Stimulated activated naive B cell treated with anti-CD40 and anti-IgM and Interleukin-4, amounts not matched to agents 10 μg/mL and 1 μg/mL and 100 μg/mL, for 72 hours (primary cell): ENCODE data around the gene CIAO3.

Experiments
- ATAC-seq, 2 donors: fragments of 150-1000 bp; cut with Tn5 transposase; replicated peaks; 2 replicates each; pipeline ENCODE4 v1.10.0; 2021; ENCODE audit warnings: moderate library complexity in 1 of 2
- DNase-seq: peaks from one replicate; pipeline ENCODE4 v3.0.0; 2021
- H3K27ac Mint-ChIP-seq: one replicate; pipeline ENCODE4 v1.8.0; 2022; ENCODE audit warnings: mild to moderate bottlenecking, mixed read lengths
- H3K27me3 Mint-ChIP-seq, 2 donors: one replicate each; pipeline ENCODE4 v1.8.0; 2022; ENCODE audit warnings: mixed read lengths in 2 of 2
- H3K36me3 Mint-ChIP-seq, 2 donors: one replicate each; pipeline ENCODE4 v1.8.0; 2022; ENCODE audit warnings: mixed read lengths in 2 of 2, mild to moderate bottlenecking in 1 of 2
- H3K4me1 Mint-ChIP-seq, 2 donors: one replicate each; pipeline ENCODE4 v1.8.0; 2022; ENCODE audit warnings: mixed read lengths in 2 of 2, mild to moderate bottlenecking in 1 of 2
- H3K4me3 Mint-ChIP-seq, 2 donors: one replicate each; pipeline ENCODE4 v1.8.0; 2022; ENCODE audit warnings: mild to moderate bottlenecking in 2 of 2, mixed read lengths in 2 of 2, moderate library complexity in 1 of 2
- H3K9me3 Mint-ChIP-seq, 2 donors: one replicate each; pipeline ENCODE4 v1.8.0; 2022; ENCODE audit warnings: mixed read lengths in 2 of 2, mild to moderate bottlenecking in 1 of 2

Gene CIAO3

DNA sequence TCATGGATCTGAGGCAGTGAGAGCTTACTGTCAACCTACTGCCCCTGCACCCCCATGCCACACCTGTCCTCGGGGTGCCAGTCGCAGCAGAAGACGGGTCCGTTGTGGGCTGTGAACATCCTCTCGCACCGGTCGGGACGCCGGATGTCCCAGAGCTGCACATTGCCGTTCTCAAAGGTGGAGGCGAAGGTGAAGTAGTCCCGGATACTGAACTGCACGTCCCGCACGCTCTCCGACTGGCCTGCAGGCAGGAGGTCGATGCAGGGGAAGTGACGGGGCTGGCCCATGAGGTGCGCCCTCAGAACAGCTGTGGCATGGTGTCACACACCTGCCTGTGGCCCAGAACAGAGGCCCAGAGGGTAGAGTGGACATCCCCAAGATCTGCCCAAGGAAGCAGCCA is 53.3 kb downstream of the CIAO3 start:
- Mint-ChIP-seq H3K9me3 (peaks cover 2 to 5% of the 10 kb centered on the region in 2 donors), H3K27ac (no peak overlapping the region), H3K4me3 (no peak overlapping the region), H3K4me1 (peaks cover 22 to 63% of the 10 kb centered on the region in 2 donors), H3K36me3 (peaks cover 14 to 33% of the 10 kb centered on the region in 2 donors), H3K27me3 (peaks cover under 1 to 5% of the 10 kb centered on the region in 2 donors)
- ATAC-seq = no peak
- DNase-seq = no peak

DNA sequence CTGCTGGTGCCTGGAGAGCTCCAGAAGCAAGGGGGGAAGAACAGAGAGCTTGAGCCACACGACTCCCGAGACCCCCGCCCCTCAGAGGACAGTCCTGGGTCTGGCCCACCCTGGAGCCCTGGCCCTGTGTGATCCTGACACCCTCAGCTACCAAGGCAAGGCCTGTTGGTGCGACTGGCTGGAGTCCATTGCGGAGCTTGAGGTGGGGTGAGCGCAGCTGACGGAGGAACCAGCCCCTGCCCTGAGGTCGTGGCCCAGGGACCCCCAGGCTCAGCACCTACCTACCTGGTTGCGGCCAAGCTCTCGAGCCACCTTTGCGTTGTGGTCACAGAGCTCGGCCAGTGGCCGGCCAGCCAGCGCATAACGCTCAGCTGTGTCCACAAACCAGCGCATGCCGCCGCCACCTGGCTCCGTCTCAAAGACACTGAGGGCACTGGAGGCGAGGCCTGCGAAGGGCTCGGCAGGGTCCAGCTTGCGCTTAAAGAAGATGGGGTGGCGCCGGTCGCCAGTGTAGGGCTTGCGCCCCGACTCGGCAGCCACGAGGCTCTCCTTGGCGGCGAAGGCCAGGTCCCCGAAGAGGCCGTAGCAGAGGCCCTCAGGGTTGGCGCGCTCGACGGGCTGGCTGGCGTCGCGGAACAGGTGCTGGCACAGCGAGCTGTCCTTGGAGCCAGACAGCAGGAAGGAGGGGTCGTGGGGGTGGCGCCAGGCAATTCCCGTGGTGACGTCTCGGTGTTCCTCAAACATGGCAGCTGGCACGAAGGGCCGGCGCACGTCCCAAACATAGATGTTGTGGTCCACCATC is 54.1 kb downstream of the CIAO3 start:
- H3K4me1 Mint-ChIP-seq = peaks cover 27 to 72% of the 10 kb centered on the region in 2 donors
- H3K4me3 Mint-ChIP-seq = no peak overlapping the region

DNA sequence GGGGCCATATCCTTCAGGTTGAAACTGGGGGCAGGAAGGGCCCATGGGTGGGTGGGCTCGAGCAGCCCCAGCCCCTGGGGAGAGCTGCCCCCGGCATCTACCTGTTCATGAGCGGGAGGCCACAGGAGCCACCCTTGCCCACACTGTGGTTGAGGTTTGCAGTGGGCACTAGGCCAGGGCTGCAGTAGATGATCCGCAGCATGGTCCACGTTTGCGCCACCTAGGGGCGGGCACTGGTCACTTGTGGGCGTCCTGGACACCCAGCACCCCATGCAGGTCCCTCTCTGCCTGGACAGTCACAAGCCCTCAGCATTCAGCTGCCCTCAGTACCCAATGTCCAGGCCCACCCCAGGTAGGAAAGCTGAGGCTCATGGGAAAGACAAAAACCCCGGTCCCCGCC is 54.8 kb downstream of the CIAO3 start:
- peaks cover 23 to 46% of the 10 kb centered on the region in 2 donors for H3K36me3 Mint-ChIP-seq
- no peak for ATAC-seq
- peaks cover 2% of the 10 kb centered on the region in 2 donors for H3K9me3 Mint-ChIP-seq
- no peaks in the 10 kb centered on the region for H3K27me3 Mint-ChIP-seq
- peak overlapping the region; percentile 44 to 52 for H3K4me3 Mint-ChIP-seq
- peaks cover 30 to 75% of the 10 kb centered on the region in 2 donors for H3K4me1 Mint-ChIP-seq
- no peak overlapping the region for H3K27ac Mint-ChIP-seq
- no peak for DNase-seq

More for the DNA sequence above, 54.1 kb downstream of the CIAO3 start:
- no peak overlapping the region for H3K27ac Mint-ChIP-seq
- peaks cover 18 to 42% of the 10 kb centered on the region in 2 donors for H3K36me3 Mint-ChIP-seq
- no peaks in the 10 kb centered on the region for H3K27me3 Mint-ChIP-seq
- peaks cover 2 to 5% of the 10 kb centered on the region in 2 donors for H3K9me3 Mint-ChIP-seq
- no peak for ATAC-seq
- DNase-seq = no peak

DNA sequence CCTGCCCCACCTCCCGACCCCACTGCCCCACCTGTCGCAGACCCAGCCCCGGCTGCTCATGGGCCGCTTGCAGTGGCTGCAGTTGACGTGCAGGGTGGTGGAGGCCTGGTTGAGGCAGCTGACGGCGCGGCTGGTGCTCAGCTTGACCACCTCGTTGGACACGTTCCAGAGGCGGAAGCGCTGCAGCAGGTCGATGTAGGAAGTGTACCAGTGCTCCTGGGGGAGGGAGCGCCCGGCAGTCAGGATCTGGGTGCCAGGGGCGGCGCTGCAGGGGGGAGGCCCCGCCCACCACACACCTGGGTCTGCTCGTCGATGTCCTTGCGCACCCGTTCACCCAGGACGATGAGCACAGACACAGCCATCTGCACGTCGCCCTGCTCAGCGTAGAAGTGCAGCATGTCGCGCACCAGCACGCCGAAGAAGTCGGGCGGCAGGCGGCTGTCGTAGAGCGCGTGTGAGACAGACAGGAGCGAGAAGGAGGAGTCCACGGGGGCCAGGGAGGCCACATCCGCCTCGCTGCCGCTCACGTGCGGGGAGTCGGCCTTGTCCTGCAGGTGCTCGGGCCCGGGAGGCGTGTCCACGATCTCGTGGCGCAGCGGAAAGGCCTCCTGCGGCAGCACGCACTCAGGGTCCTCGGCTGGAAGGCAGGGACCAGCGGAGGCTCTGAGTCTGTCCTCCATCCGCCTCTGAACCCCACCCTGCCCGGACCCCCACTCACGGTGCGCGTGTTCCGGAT is 55.7 kb downstream of the CIAO3 start:
- no peak for DNase-seq
- Mint-ChIP-seq H3K4me1 (peaks cover 29 to 69% of the 10 kb centered on the region in 2 donors), H3K9me3 (no peaks in the 10 kb centered on the region), H3K27ac (peak overlapping the region; percentile 51), H3K4me3 (peak overlapping the region in 1 of 2 donors; percentile 62), H3K27me3 (no peaks in the 10 kb centered on the region), H3K36me3 (peaks cover 23 to 47% of the 10 kb centered on the region in 2 donors)
- ATAC-seq = no peak

DNA sequence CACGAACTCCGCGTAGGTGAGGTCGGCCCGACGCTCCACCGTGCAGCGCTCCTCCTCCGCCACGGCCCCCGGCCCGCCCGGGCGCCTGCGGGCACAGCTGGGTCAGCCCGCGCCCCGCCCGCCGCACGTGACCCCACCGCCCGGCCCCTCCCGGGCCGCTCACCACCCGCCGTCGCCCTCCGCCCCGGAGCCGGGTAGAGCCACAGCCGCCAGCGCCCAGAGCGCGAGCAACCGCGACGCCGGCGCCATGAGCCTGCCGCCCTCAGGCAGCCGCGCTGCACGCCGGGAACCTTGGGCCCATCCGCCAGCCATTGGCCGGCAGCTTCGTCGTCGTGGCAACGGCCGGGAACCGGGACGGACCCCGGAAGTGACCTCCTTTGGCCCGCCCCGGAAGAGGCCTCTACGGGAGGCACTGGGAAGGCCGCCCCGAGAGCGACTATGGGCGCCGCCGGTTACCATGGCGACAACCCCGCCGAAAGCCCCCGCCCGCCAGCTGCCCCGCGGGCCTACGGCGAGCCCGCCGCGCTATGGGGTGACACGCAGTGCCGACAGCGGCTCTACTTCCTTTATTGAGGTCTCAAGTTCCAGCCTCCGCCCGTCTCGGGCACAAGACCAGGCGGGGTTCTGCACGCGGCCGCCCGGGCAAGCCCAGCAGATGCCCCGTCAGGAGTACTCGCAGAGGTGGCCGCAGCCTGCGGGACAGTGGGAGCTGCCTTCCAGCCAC is 56.6 kb downstream of the CIAO3 start, which contains the start of gene JMJD8:
TSS of gene JMJD8 (minus strand) at position 264 of the 724 bp plus-strand sequence. CDS start at position 249, 15 bp downstream.
- no peaks in the 10 kb centered on the region for H3K27me3 Mint-ChIP-seq
- peak within 1 kb of the TSS; percentile 92 for H3K27ac Mint-ChIP-seq
- DNase-seq (peak; percentile 97), ATAC-seq (peak; percentile 81 to 82)
- H3K4me3 Mint-ChIP-seq = peak within 1 kb of the TSS; percentile 86 to 91
- H3K36me3 Mint-ChIP-seq = peaks cover 23 to 47% of the 10 kb centered on the region in 2 donors
- no peaks in the 10 kb centered on the region for H3K9me3 Mint-ChIP-seq
- peaks cover 28 to 67% of the 10 kb centered on the region in 2 donors for H3K4me1 Mint-ChIP-seq

DNA sequence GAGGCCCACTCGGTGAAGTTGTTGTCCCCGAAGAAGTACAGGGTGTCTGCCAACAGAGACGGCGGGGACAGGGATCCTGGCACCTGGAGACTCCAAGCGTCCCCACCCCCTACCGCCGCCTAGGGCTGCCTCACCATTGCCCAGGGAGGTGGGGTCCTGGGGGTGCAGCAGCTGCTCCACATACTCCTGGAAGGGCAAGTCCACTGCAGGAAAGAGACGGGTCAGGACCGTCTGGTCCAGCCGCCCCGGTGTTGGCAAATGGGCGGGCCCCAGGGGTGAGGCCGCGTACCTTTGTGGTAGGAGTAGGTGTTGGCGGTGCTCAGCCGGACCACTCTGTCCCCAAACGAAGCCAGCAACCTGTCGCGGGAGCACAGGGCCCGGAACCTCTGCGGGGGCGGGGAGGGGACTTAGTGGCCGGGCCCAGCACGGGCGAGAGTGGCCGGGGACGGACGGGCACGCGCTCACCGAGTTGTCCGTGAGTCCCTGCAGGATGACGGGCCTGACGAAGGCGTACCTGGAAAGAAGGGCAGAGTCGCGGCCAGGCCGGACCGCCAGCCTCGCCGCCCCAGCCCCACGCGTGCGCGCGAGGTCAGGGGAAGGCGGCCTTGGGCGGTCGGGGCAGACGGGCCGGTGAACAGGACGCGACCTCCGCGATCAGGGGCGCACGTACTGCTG is 57.3 kb downstream of the CIAO3 start:
- Mint-ChIP-seq H3K27ac (peak overlapping the region; percentile 92), H3K27me3 (no peaks in the 10 kb centered on the region), H3K36me3 (peaks cover 23 to 47% of the 10 kb centered on the region in 2 donors), H3K4me1 (peaks cover 26 to 66% of the 10 kb centered on the region in 2 donors), H3K9me3 (no peaks in the 10 kb centered on the region), H3K4me3 (peak overlapping the region; percentile 85 to 91)
- DNase-seq (no peak), ATAC-seq (no peak)

DNA sequence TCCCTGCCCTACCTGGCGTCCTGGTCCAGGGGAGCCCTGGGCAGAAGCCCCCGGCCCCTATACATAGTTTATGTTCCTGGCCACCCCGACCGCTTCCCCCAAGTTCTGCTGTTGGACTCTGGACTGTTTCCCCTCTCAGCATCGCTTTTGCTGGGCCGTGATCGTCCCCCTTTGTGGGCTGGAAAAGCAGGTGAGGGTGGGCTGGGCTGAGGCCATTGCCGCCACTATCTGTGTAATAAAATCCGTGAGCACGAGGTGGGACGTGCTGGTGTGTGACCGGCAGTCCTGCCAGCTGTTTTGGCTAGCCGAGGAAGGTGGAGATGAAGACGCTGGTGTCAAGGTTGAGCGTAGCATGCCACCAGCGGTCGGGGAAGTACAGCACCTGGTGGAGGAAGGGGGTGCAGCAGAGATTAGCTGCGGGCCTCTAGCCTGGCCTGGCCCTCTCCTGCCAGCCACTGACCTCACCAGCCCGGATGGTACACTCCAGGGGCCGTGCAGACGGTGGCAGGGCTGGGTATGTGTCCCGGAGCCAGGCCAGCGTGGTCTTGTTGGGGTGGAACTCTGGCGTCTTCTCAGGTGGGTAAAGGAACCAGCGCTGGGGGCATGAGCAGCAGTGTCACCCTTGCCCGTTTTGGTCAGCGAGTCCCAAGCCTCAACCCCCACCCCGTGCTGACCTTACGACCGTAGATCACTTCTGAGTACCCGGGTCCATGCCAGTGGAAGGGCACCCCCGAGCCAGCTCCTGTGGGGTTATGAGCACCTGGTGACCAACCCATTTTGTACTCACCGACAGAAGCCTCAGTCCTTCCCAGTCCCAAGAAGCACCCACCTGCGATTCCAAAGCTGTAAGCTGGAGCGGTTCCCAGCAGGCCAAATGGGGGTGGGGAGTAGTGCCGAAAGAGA is 58.1 kb downstream of the CIAO3 start:
- H3K27me3 Mint-ChIP-seq = peaks cover 0 to 4% of the 10 kb centered on the region in 2 donors
- ATAC-seq (no peak), DNase-seq (no peak)

DNA sequence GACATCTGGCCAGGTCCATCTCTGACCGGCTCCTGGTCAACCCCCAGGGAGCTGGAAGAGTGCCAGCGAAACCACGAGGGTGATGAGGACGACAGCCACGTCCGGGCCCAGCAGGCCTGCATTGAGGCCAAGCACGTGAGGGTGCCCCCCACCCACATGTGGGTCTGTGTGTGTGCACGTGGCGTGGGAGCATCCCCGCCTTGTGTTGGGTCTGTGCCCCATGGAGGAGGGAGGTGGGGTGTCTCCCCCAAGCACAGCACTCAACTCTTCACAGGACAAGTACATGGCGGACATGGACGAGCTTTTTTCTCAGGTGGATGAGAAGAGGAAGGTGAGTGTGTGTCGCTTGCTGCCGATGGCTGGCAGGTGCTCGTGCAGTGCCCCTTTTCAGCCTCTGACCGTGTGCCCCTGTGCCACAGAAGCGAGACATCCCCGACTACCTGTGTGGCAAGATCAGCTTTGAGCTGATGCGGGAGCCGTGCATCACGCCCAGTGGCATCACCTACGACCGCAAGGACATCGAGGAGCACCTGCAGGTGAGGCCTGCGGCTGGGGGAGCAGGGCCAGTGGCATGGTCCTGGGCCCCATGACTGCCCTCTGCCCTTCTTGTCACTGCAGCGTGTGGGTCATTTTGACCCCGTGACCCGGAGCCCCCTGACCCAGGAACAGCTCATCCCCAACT is 58.9 kb downstream of the CIAO3 start:
- DNase-seq (no peak), ATAC-seq (no peak)
- Mint-ChIP-seq H3K27me3 (peaks cover 2 to 13% of the 10 kb centered on the region in 2 donors), H3K36me3 (peaks cover 21 to 47% of the 10 kb centered on the region in 2 donors), H3K9me3 (no peaks in the 10 kb centered on the region), H3K4me1 (peaks cover 29 to 60% of the 10 kb centered on the region in 2 donors), H3K4me3 (peak overlapping the region; percentile 78 to 91), H3K27ac (peak overlapping the region; percentile 79)

More for the DNA sequence above, 58.1 kb downstream of the CIAO3 start:
- peak overlapping the region; percentile 85 to 91 for H3K4me3 Mint-ChIP-seq
- peaks cover 23 to 47% of the 10 kb centered on the region in 2 donors for H3K36me3 Mint-ChIP-seq
- H3K27ac Mint-ChIP-seq = peak overlapping the region; percentile 54
- peaks cover 27 to 60% of the 10 kb centered on the region in 2 donors for H3K4me1 Mint-ChIP-seq
- no peaks in the 10 kb centered on the region for H3K9me3 Mint-ChIP-seq

DNA sequence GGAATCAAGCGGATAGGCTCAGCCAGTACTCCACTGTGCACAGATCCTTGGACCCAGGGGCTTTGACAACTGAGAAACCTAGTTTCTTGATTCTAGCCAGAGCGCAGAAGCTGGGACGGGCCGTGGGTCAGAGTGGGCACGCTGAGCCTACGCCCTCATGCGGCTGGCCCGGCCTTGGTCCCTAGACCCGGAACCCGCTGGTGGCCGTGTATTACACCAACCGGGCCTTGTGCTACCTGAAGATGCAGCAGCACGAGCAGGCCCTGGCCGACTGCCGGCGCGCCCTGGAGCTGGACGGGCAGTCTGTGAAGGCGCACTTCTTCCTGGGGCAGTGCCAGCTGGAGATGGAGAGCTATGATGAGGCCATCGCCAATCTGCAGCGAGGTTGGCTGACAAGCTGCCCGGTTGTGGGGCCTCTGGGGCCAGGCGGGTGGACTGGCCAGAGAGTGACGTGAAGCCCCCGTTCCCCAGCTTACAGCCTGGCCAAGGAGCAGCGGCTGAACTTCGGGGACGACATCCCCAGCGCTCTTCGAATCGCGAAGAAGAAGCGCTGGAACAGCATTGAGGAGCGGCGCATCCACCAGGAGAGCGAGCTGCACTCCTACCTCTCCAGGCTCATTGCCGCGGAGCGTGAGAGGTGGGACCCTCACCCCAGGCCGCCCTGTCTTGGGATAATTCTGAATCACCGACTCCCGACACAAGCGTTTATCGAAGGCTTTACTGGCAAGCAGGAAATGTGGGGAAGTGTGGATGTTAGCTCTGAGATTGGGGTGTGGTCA is 59.6 kb downstream of the CIAO3 start:
- H3K4me1 Mint-ChIP-seq = peaks cover 30 to 58% of the 10 kb centered on the region in 2 donors
- peaks cover 6 to 16% of the 10 kb centered on the region in 2 donors for H3K27me3 Mint-ChIP-seq
- H3K27ac Mint-ChIP-seq = peak overlapping the region; percentile 79
- peak overlapping the region; percentile 78 to 91 for H3K4me3 Mint-ChIP-seq
- DNase-seq = no peak
- H3K36me3 Mint-ChIP-seq = peaks cover 21 to 43% of the 10 kb centered on the region in 2 donors
- ATAC-seq = no peak
- no peaks in the 10 kb centered on the region for H3K9me3 Mint-ChIP-seq

DNA sequence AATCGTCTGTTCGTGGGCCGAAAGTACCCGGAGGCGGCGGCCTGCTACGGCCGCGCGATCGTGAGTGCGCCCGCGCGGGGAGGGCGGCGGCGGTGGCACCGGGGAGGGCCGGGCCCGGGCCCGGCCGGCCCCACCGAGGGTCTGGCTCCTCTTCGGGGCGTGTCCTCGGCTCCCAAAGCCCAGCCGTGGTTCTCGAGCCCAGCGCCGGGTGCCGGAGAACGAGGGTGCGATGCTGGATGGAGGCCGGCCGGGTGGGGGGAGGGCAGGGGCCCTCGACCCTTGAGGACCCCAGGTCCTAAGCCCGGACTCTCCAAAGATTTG is 60.2 kb downstream of the CIAO3 start:
- DNase-seq (no peak), ATAC-seq (no peak)
- peaks cover 29 to 52% of the 10 kb centered on the region in 2 donors for H3K4me1 Mint-ChIP-seq
- H3K27ac Mint-ChIP-seq = no peak overlapping the region
- H3K9me3 Mint-ChIP-seq = no peaks in the 10 kb centered on the region
- peak overlapping the region; percentile 89 to 91 for H3K4me3 Mint-ChIP-seq
- peaks cover 21 to 37% of the 10 kb centered on the region in 2 donors for H3K36me3 Mint-ChIP-seq
- H3K27me3 Mint-ChIP-seq = peaks cover 6 to 16% of the 10 kb centered on the region in 2 donors

DNA sequence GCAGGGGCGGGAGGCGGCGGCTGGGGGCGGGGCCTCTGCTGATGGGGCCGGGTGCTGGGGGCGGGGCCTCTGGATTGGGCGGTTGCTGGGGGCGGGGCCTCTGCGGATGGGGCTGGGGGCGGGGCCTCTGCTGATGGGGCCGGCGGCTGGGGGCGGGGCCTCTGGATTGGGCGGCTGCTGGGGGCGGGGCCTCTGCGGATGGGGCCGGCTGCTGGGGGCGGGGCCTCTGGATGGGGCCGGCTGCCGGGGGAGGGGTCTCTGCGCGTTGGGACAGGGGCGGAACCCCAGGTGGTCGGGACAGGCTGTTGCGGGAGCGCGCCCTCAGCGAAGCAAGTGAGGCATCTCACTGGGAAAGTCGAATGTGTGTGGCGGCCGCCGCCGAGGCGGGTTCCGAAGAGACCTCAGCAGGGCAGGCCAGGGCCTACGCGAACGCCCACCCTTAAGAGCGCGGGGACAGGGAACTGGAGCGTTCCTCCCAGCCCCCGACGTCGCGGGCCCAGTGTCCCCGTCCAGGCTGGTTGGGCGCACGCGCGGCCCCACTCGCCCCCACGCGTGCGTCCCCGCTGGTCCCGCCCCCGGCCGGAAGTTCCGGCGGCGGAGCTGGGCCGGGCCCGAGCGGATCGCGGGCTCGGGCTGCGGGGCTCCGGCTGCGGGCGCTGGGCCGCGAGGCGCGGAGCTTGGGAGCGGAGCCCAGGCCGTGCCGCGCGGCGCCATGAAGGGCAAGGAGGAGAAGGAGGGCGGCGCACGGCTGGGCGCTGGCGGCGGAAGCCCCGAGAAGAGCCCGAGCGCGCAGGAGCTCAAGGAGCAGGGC is 60.8 kb downstream of the CIAO3 start, which contains the start of gene STUB1:
TSS of gene STUB1 (plus strand) at position 597 of the 811 bp plus-strand sequence. CDS start at position 713, 116 bp downstream.
- peak; percentile 53 to 64 for ATAC-seq
- H3K27me3 Mint-ChIP-seq = peaks cover 10 to 21% of the 10 kb centered on the region in 2 donors
- peaks cover 33 to 55% of the 10 kb centered on the region in 2 donors for H3K4me1 Mint-ChIP-seq
- H3K36me3 Mint-ChIP-seq = peaks cover 21 to 36% of the 10 kb centered on the region in 2 donors
- peak within 1 kb of the TSS; percentile 94 for H3K27ac Mint-ChIP-seq
- DNase-seq = peak; percentile 83
- H3K4me3 Mint-ChIP-seq = peak within 1 kb of the TSS; percentile 89 to 91
- H3K9me3 Mint-ChIP-seq = no peaks in the 10 kb centered on the region
